ENCODE measurements around the gene OTOA. TPM values are rescaled to one million over a fixed set of nuclear protein-coding genes. Genes with fewer than 3 reads are reported as not detected.
A peak's percentile ranks its signal among the peaks of the same experiment; 100 is the strongest.

OTOA gene
- total RNA-seq, 1 donor from 2014 or later: 0.11 TPM

DNA sequence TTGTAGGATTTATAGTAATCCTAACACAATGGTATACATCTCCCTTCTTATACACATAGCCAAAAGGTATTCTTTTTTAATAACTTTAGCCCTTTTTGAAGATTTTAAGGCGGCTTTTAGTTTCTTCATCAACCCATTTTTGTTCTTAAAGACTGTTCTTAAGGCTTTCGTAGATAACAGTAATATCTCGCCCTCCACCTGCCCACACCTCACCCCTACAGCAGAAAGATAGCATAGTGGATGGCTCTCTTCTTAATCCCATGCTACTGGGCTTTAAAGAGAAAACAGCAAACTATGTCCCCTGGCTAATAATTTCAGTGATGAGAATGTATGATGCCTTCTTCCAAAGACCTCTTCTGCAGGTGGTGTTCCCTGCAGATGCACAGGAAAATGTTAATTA, 20.0 kb upstream of the OTOA start:
- H3K4me1 Mint-ChIP-seq (ENCODE audit: low read depth, unreplicated experiment): peaks cover 13% of the 10 kb centered on the region
- H3K27ac ChIP-seq (ENCODE audit: low read depth, low read length): no peak overlapping the region
- H3K27ac Mint-ChIP-seq (ENCODE audit: unreplicated experiment): no peak overlapping the region

GRCh38 chr16:21644674-21645073, 19.1 kb upstream of the OTOA start:
- Mint-ChIP-seq H3K4me3 (ENCODE audit: unreplicated experiment) (no peak overlapping the region), H3K4me1 (ENCODE audit: low read depth, unreplicated experiment) (peaks cover 13% of the 10 kb centered on the region), H3K27me3 (ENCODE audit: low read depth, unreplicated experiment) (no peaks in the 10 kb centered on the region), H3K36me3 (ENCODE audit: low read depth, unreplicated experiment) (peaks cover 10% of the 10 kb centered on the region), H3K9me3 (ENCODE audit: unreplicated experiment) (no peaks in the 10 kb centered on the region), H3K27ac (ENCODE audit: unreplicated experiment) (no peak overlapping the region)
- H3K9ac ChIP-seq (ENCODE audit: low read length): no peak overlapping the region
- H3K27me3 ChIP-seq (ENCODE audit: insufficient read depth, low read length): no peaks in the 10 kb centered on the region
- no peak for DNase-seq (ENCODE audit: low read depth)
- TF ChIP-seq, protein P1, sequence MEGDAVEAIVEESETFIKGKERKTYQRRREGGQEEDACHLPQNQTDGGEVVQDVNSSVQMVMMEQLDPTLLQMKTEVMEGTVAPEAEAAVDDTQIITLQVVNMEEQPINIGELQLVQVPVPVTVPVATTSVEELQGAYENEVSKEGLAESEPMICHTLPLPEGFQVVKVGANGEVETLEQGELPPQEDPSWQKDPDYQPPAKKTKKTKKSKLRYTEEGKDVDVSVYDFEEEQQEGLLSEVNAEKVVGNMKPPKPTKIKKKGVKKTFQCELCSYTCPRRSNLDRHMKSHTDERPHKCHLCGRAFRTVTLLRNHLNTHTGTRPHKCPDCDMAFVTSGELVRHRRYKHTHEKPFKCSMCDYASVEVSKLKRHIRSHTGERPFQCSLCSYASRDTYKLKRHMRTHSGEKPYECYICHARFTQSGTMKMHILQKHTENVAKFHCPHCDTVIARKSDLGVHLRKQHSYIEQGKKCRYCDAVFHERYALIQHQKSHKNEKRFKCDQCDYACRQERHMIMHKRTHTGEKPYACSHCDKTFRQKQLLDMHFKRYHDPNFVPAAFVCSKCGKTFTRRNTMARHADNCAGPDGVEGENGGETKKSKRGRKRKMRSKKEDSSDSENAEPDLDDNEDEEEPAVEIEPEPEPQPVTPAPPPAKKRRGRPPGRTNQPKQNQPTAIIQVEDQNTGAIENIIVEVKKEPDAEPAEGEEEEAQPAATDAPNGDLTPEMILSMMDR (IDR thresholded peaks at IDR 0.05; ENCODE audit: insufficient read depth, low read depth, low read length): no peak
- TF ChIP-seq EZH2 (IDR thresholded peaks at IDR 0.05; ENCODE audit: insufficient read depth, low read length): no peak
- H3K4me1 ChIP-seq (ENCODE audit: insufficient read depth, low read length): no peaks in the 10 kb centered on the region
- FAIRE-seq: no peak
- H3K79me2 ChIP-seq (ENCODE audit: insufficient read depth, low read length): peaks cover 38% of the 10 kb centered on the region
- no peak overlapping the region for H3K4me2 ChIP-seq (ENCODE audit: low read length)
- no peak overlapping the region for H3K27ac ChIP-seq (ENCODE audit: low read depth, low read length)
- peaks cover 4% of the 10 kb centered on the region for H3K36me3 ChIP-seq (ENCODE audit: insufficient read depth, low read length)
- no peak overlapping the region for H2AFZ ChIP-seq (ENCODE audit: low read depth, low read length)
- peaks cover 27% of the 10 kb centered on the region for H4K20me1 ChIP-seq (ENCODE audit: insufficient read depth, low read length)
- no peaks in the 10 kb centered on the region for H3K9me3 ChIP-seq (ENCODE audit: insufficient read depth, low read depth, low read length)
- H3K4me3 ChIP-seq (ENCODE audit: insufficient read depth, low read depth, low read length): no peak overlapping the region

More for the DNA sequence above, 20.0 kb upstream of the OTOA start:
- no peak for FAIRE-seq
- Histone ChIP-seq H3K9ac (ENCODE audit: low read length) (no peak overlapping the region), H3K9me3 (ENCODE audit: insufficient read depth, low read depth, low read length) (no peaks in the 10 kb centered on the region), H3K27me3 (ENCODE audit: insufficient read depth, low read length) (no peaks in the 10 kb centered on the region), H3K4me3 (ENCODE audit: insufficient read depth, low read depth, low read length) (no peak overlapping the region), H3K79me2 (ENCODE audit: insufficient read depth, low read length) (peaks cover 36% of the 10 kb centered on the region), H4K20me1 (ENCODE audit: insufficient read depth, low read length) (peaks cover 20% of the 10 kb centered on the region), H3K36me3 (ENCODE audit: insufficient read depth, low read length) (peaks cover 4% of the 10 kb centered on the region), H3K4me1 (ENCODE audit: insufficient read depth, low read length) (peaks cover under 1% of the 10 kb centered on the region), H2AFZ (ENCODE audit: low read depth, low read length) (no peak overlapping the region), H3K4me2 (ENCODE audit: low read length) (no peak overlapping the region)
- DNase-seq (ENCODE audit: low read depth): no peak
- Mint-ChIP-seq H3K27me3 (ENCODE audit: low read depth, unreplicated experiment) (no peaks in the 10 kb centered on the region), H3K4me3 (ENCODE audit: unreplicated experiment) (no peak overlapping the region), H3K9me3 (ENCODE audit: unreplicated experiment) (no peaks in the 10 kb centered on the region), H3K36me3 (ENCODE audit: low read depth, unreplicated experiment) (peaks cover 10% of the 10 kb centered on the region)
- TF ChIP-seq, protein P1 (IDR thresholded peaks at IDR 0.05; ENCODE audit: insufficient read depth, low read depth, low read length): no peak
- TF ChIP-seq EZH2 (IDR thresholded peaks at IDR 0.05; ENCODE audit: insufficient read depth, low read length): no peak

DNA sequence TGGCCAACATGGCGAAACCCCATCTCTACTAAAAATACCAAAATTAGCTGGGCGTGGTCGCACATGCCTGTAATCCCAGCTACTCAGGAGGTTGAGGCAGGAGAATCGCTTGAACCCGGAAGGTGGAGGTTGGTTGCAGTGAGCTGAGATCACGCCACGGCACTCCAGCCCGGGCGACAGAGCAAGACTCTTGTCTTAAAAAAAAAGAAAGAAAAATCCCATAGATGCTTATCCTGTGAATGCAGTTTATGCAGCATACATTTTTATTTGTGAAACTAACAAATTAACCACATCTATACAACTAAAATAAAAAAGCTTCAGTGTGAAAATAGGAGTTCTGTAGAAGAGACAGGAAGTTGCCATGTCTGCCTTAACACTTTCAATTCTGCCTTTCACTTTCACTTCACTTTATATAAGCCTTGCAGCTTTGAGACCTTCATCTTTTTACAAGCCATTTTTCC, 18.5 kb upstream of the OTOA start:
- Histone ChIP-seq H3K9me3 (ENCODE audit: insufficient read depth, low read depth, low read length) (no peaks in the 10 kb centered on the region), H2AFZ (ENCODE audit: low read depth, low read length) (no peak overlapping the region), H4K20me1 (ENCODE audit: insufficient read depth, low read length) (peaks cover 31% of the 10 kb centered on the region), H3K27me3 (ENCODE audit: insufficient read depth, low read length) (no peaks in the 10 kb centered on the region), H3K4me2 (ENCODE audit: low read length) (peak overlapping the region; percentile 50), H3K79me2 (ENCODE audit: insufficient read depth, low read length) (peaks cover 38% of the 10 kb centered on the region), H3K36me3 (ENCODE audit: insufficient read depth, low read length) (peaks cover 4% of the 10 kb centered on the region), H3K9ac (ENCODE audit: low read length) (peak overlapping the region; percentile 22), H3K4me1 (ENCODE audit: insufficient read depth, low read length) (no peaks in the 10 kb centered on the region), H3K4me3 (ENCODE audit: insufficient read depth, low read depth, low read length) (no peak overlapping the region), H3K27ac (ENCODE audit: low read depth, low read length) (no peak overlapping the region)
- DNase-seq (ENCODE audit: low read depth) (no peak), FAIRE-seq (no peak)
- Mint-ChIP-seq H3K4me3 (ENCODE audit: unreplicated experiment) (peak overlapping the region; percentile 62), H3K4me1 (ENCODE audit: low read depth, unreplicated experiment) (peaks cover 13% of the 10 kb centered on the region), H3K9me3 (ENCODE audit: unreplicated experiment) (no peaks in the 10 kb centered on the region), H3K36me3 (ENCODE audit: low read depth, unreplicated experiment) (peaks cover 10% of the 10 kb centered on the region), H3K27ac (ENCODE audit: unreplicated experiment) (peak overlapping the region; percentile 55), H3K27me3 (ENCODE audit: low read depth, unreplicated experiment) (no peaks in the 10 kb centered on the region)
- TF ChIP-seq, protein P1 (IDR thresholded peaks at IDR 0.05; ENCODE audit: insufficient read depth, low read depth, low read length): no peak
- no peak for TF ChIP-seq EZH2 (IDR thresholded peaks at IDR 0.05; ENCODE audit: insufficient read depth, low read length)

All from astrocyte (in vitro differentiated cells and primary cell).